HG03095 (cell line): ENCODE data around the gene ST3GAL5.

Experiments
- ATAC-seq: cut with Tn5 transposase; IDR thresholded peaks from one replicate; pipeline ENCODE4 v1.9.1; 2021; ENCODE audit warnings: moderate library complexity; ENCODE audit not compliant: unreplicated experiment

The ST3GAL5 gene

GRCh38 chr2:85811180-85812093 lies 77.4 kb downstream of the ST3GAL5 start:
- no peak for ATAC-seq

DNA sequence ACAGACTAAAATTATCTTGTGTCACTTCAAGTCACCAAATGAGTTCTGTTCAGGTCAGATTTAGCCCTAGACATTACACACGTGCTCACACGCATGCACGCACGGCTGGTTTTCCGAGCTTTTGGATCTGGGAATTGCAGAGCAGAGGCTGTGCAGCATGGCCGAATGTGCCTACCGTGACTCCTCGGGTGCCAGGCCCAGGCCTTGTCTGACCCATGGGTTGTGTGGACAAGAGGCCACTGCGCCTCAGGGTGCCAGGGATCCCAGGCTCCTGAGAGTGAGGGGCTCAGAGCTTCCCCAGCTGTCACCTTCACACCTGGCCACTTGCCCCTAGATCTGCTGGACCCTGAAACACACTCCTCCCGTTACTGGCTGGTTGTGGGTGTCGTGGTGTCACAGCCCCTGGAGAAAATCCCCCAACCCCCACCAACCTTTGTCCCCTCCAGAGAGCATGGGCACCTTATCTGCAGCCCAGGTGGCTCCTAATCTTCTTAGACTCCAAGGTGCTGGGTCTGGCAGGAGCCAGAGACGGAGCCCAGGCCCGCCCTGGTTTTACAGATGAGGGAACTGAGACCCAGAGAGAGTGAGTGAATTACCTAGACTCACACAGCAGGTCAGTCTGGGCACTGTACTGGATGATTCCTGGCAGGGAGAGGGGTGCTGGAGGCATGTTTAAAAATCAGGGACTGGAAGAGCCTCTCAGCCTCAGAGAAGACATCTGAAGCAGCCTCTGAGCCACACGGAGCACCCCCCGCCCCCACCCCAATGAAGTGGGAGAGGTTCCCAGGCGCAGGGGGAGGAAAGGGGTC lies 78.2 kb downstream of the ST3GAL5 start:
- ATAC-seq = no peak

DNA sequence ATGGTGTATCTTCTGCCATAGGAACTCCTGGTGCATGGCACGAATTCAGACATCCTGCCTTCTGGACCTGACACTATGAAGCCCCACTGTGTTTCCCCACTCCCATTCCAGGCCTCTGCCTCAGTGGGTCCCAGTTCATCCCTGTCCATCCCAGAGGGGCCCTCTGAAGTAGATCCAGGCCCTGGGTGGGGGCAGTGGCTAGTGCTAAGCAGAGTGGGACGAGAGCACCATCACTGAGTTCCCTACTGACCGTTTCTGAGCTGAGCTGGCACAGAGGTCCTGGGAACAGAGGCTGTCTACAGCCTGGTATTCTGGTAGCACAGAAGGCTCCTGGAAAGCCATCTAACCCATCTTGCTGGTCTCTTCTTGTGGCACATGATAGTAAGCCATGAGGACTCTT lies 81.0 kb downstream of the ST3GAL5 start:
- no peak for ATAC-seq

GRCh38 chr2:85806358-85807118 lies 82.3 kb downstream of the ST3GAL5 start:
- no peak for ATAC-seq

- no peak for ATAC-seq
Observed at GRCh38 chr2:85804583-85804982, 84.2 kb downstream of the ST3GAL5 start.

- no peak for ATAC-seq
Observed at GRCh38 chr2:85803704-85804425, 84.9 kb downstream of the ST3GAL5 start.

DNA sequence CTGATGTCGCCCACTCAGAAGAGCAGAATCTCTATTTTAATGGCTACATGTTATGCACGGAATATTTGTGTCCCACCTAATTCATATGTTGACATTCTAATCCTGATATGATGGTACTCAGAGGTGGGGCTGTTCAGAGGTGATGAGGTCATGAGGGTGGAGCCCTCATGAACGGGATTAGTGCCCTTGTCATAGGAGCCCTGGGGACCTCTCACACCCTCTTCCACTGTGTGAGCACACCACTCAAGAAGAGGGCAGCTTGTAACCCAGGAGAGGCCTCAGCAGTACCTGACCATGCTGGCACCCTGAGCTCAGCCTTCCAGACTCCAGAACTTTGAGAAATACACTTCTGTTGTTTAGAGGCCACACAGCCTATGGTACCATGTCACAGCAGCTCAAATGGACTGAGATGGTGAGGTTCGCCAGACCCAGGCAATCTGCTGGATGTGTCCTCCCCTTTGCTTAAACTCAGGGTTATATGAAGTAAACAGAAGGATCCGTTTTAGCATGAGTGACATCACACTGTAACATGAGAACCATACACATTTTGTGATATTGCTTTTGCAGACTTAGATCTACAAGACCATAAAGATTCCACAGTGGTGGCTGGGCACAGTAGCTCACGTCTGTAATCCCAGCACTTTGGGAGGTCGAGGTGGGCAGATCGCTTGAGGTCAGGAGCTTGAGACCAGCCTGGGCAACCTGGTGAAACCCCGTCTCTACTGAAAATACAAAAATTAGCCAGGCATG lies 86.3 kb downstream of the ST3GAL5 start:
- no peak for ATAC-seq

DNA sequence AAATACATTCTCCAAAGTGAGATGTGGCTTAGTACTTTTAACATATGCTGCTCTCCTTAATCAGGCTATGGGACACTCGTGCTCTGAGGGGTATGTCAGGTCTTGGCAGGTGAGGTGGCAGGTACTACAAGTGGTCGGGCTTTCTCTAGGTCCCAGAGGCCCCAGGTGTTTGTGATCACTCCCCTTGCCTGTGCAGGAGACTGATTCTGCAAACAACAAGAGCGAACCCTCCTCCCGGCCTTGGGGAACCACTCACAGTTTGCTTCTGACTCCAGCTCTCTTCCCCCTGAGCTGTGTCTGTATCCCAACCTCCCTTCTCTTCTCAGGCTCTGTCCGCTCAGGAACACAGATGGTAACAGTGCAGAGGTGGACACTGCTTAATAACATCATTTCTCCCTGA lies 86.9 kb downstream of the ST3GAL5 start:
- no peak for ATAC-seq

DNA sequence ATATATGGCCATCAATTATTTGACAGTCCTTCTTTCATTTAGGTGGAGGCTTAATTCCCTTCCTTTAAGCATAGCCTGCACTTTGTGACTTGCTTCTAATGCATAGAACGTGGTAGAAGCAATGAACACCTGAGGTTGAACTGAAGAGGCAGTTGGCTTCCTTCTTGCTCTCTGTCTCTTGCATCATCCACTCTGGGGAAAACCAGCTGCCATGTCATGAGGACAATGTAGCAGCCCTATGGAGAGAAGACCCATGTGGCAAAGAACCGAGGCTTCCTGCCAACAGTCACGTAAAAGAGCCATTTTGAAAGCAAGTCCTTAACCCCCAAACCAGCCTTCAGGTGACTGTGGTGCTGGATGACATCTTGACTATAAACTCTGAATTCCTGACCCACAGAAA lies 88.2 kb downstream of the ST3GAL5 start:
- no peak for ATAC-seq

- ATAC-seq = no peak
Observed at GRCh38 chr2:85799215-85799956, 89.4 kb downstream of the ST3GAL5 start.

DNA sequence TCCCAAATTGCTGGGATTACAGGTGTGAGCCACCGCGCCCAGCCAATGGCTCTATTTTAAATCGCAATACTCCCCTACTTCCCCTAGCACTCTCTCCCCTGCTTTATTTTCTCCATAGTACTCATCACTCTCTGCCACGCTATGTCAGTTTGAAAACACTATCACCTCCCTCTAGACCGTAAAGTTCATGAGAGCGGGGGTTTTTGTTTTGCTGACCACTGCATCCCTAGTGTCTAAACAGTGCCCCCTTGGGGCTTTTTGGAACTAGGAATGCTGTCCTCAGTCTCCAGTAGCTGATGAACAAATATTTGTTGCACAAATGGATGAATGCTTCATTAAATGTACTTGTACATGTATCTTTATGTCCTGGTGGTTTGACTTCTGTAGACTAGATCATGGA lies 90.9 kb downstream of the ST3GAL5 start:
- ATAC-seq = no peak

GRCh38 chr2:85797263-85797660 lies 91.5 kb downstream of the ST3GAL5 start:
- no peak for ATAC-seq

- ATAC-seq = no peak
Observed at GRCh38 chr2:85796341-85797262, 92.2 kb downstream of the ST3GAL5 start.

DNA sequence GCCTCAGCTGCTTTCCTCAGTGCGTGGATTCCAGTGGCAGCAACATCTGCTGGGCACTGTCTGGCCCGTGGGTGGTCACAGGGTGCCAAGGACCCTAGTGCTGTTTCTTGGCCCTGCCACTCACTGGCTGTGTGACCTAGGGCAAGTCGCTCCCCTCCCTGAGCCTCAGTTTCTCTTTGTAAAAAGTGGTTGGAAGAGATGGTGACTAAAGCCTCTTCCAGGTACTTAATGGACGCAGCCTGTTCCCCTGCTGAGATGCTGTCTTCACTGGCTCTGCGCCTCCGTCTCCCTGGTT lies 92.8 kb downstream of the ST3GAL5 start:
- no peak for ATAC-seq

- no peak for ATAC-seq
Observed at GRCh38 chr2:85795331-85796045, 93.3 kb downstream of the ST3GAL5 start.

- no peak for ATAC-seq
Observed at GRCh38 chr2:85794491-85795121, 94.2 kb downstream of the ST3GAL5 start.

GRCh38 chr2:85794038-85794441 lies 94.8 kb downstream of the ST3GAL5 start:
- ATAC-seq = no peak
